CD4-positive, CD25-positive, alpha-beta regulatory T cell (primary cell): ENCODE results near the gene SLC25A22. TPM values are rescaled to one million over a fixed set of nuclear protein-coding genes. Genes with fewer than 3 reads are reported as not detected.

Experiments
- ATAC-seq, 2 donors: fragments of 150-1000 bp; cut with Tn5 transposase; one replicate each; pipeline ENCODE4 v1.10.0; 2021; ENCODE audit warnings: low read depth in 2 of 2, moderate number of reproducible peaks in 2 of 2, moderate library complexity in 1 of 2
- DNase-seq, 3 donors: peaks; one replicate each; pipeline versions ENCODE4 v3.0.0 to v3.0.0-alpha.2; 2012 to 2022; ENCODE audit warnings: mixed read lengths in 1 of 3
- H3K27ac ChIP-seq: one replicate; pipeline ENCODE4 v1.7.0; 2013; ENCODE audit warnings: mild to moderate bottlenecking, low read length; ENCODE audit not compliant: insufficient read depth, poor library complexity, severe bottlenecking
- H3K27me3 ChIP-seq: one replicate; pipeline ENCODE4 v1.7.0; 2013; ENCODE audit warnings: low read length; ENCODE audit not compliant: control insufficient read depth, insufficient read depth
- H3K36me3 ChIP-seq: one replicate; pipeline ENCODE4 v1.7.0; 2013; ENCODE audit warnings: mild to moderate bottlenecking, low read length, moderate library complexity; ENCODE audit not compliant: control insufficient read depth, insufficient read depth
- H3K4me1 ChIP-seq: 2 replicates; pipeline ENCODE4 v1.7.0; 2013; ENCODE audit warnings: mild to moderate bottlenecking, low read length; ENCODE audit not compliant: insufficient read depth, control insufficient read depth, poor library complexity, severe bottlenecking
- H3K4me3 ChIP-seq: one replicate; pipeline ENCODE4 v1.7.0; 2013; ENCODE audit warnings: low read depth, mild to moderate bottlenecking, low read length, moderate library complexity
- H3K9me3 ChIP-seq, 2 experiments: 1 replicate in 1 of 2; 2 replicates in 1 of 2; pipeline ENCODE4 v1.7.0; 2013; ENCODE audit warnings: low read length in 2 of 2, mild to moderate bottlenecking in 1 of 2, moderate library complexity in 1 of 2; ENCODE audit not compliant: control insufficient read depth in 2 of 2
- H3K27ac Mint-ChIP-seq, 3 donors: one replicate each; pipeline ENCODE4 v1.8.0; 2020 to 2022; ENCODE audit warnings: mild to moderate bottlenecking in 3 of 3, mixed read lengths in 3 of 3, moderate library complexity in 2 of 3
- H3K27me3 Mint-ChIP-seq: one replicate; pipeline ENCODE4 v1.8.0; 2022; ENCODE audit warnings: mild to moderate bottlenecking, mixed read lengths
- H3K36me3 Mint-ChIP-seq: one replicate; pipeline ENCODE4 v1.8.0; 2020; ENCODE audit warnings: mixed read lengths
- H3K4me1 Mint-ChIP-seq, 4 donors: one replicate each; pipeline ENCODE4 v1.8.0; 2020 to 2022; ENCODE audit warnings: mixed read lengths in 4 of 4, mild to moderate bottlenecking in 1 of 4
- H3K4me3 Mint-ChIP-seq, 4 donors: one replicate each; pipeline ENCODE4 v1.8.0; 2020 to 2022; ENCODE audit warnings: mild to moderate bottlenecking in 4 of 4, mixed read lengths in 4 of 4, moderate library complexity in 3 of 4
- H3K9me3 Mint-ChIP-seq, 7 donors: one replicate each; pipeline ENCODE4 v1.8.0; 2020 to 2022; ENCODE audit warnings: mixed read lengths in 7 of 7, mild to moderate bottlenecking in 3 of 7, moderate library complexity in 2 of 7
- polyA plus RNA-seq, 4 donors: library from polyadenylated mRNA; unstranded; fragments of 300-500 nt; fragmentation: Illumina TruSeq; gene quantifications; one replicate each; pipeline ENCODE4 v1.2.3, GENCODE V29; 2021
- total RNA-seq: library from RNA; stranded (reverse); gene quantifications from one replicate; pipeline ENCODE4 v1.2.3, GENCODE V29; 2022

The SLC25A22 gene
- total and polyA plus RNA-seq, 5 donors from 2014 or later: 5.3 to 20.3 (median 6.6) TPM

GRCh38 chr11:815675-816432 lies 17.8 kb upstream of the SLC25A22 start:
- peaks cover 22% of the 10 kb centered on the region for H3K36me3 ChIP-seq
- no peaks in the 10 kb centered on the region for H3K27me3 ChIP-seq
- Mint-ChIP-seq H3K4me1 (peaks cover 6 to 29% (median 8%) of the 10 kb centered on the region in 4 donors), H3K36me3 (peaks cover 5% of the 10 kb centered on the region), H3K27ac (no peak overlapping the region), H3K9me3 (no peaks in the 10 kb centered on the region), H3K27me3 (no peaks in the 10 kb centered on the region), H3K4me3 (peak overlapping the region in 2 of 4 donors; percentile 32 to 35)
- H3K4me1 ChIP-seq: peaks cover 28% of the 10 kb centered on the region
- H3K9me3 ChIP-seq: no peaks in the 10 kb centered on the region
- DNase-seq (no peak), ATAC-seq (no peak)
- no peak overlapping the region for H3K4me3 ChIP-seq
- H3K27ac ChIP-seq: no peak overlapping the region

GRCh38 chr11:813456-814096 lies 15.5 kb upstream of the SLC25A22 start:
- H3K4me1 Mint-ChIP-seq: peaks cover 6 to 40% (median 12%) of the 10 kb centered on the region in 4 donors
- no peak overlapping the region for H3K4me3 ChIP-seq
- peak overlapping the region in 1 of 4 donors; percentile 29 for H3K4me3 Mint-ChIP-seq
- H3K36me3 Mint-ChIP-seq: peaks cover 5% of the 10 kb centered on the region
- no peak for ATAC-seq
- peaks cover 4% of the 10 kb centered on the region for H3K27me3 Mint-ChIP-seq
- H3K9me3 ChIP-seq: no peaks in the 10 kb centered on the region
- peaks cover 30% of the 10 kb centered on the region for H3K4me1 ChIP-seq
- H3K36me3 ChIP-seq: peaks cover 22% of the 10 kb centered on the region
- DNase-seq: no peak
- no peaks in the 10 kb centered on the region for H3K27me3 ChIP-seq
- H3K27ac Mint-ChIP-seq: peak overlapping the region in 1 of 3 donors; percentile 46
- no peak overlapping the region for H3K27ac ChIP-seq
- H3K9me3 Mint-ChIP-seq: no peaks in the 10 kb centered on the region

- Histone ChIP-seq H3K36me3 (peaks cover 22% of the 10 kb centered on the region), H3K27ac (no peak overlapping the region), H3K4me1 (peaks cover 31% of the 10 kb centered on the region), H3K4me3 (no peak overlapping the region), H3K9me3 (no peaks in the 10 kb centered on the region), H3K27me3 (no peaks in the 10 kb centered on the region)
- DNase-seq: no peak
- peaks cover 6 to 41% (median 13%) of the 10 kb centered on the region in 4 donors for H3K4me1 Mint-ChIP-seq
- H3K9me3 Mint-ChIP-seq: no peaks in the 10 kb centered on the region
- peak overlapping the region in 1 of 4 donors; percentile 96 for H3K4me3 Mint-ChIP-seq
- ATAC-seq: no peak
- H3K27ac Mint-ChIP-seq: peak overlapping the region in 1 of 3 donors; percentile 5
- peaks cover 4% of the 10 kb centered on the region for H3K27me3 Mint-ChIP-seq
- peaks cover 5% of the 10 kb centered on the region for H3K36me3 Mint-ChIP-seq
Measured at GRCh38 chr11:813072-813455, 15.0 kb upstream of the SLC25A22 start.

DNA sequence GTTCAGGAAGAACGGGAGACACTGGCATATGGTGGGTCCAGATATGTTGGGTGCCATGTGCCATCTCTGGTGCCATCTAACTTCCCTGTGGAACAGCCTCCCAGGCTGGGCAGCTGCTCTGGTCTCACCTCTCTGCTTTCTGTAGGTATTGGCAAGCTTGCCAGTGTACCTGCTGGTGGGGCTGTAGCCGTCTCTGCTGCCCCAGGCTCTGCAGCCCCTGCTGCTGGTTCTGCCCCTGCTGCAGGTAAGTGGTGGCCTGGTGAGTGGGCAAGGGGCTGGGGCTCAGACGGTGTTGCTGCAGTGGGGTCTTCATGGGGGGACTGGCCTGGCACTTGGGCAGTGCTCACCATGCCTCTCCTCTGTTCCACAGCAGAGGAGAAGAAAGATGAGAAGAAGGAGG lies 14.3 kb upstream of the SLC25A22 start:
- Mint-ChIP-seq H3K36me3 (peaks cover 5% of the 10 kb centered on the region), H3K27me3 (peaks cover 4% of the 10 kb centered on the region), H3K4me3 (peak overlapping the region; percentile 50 to 96 (median 70)), H3K27ac (peak overlapping the region in 1 of 3 donors; percentile 25), H3K9me3 (no peaks in the 10 kb centered on the region), H3K4me1 (peaks cover 6 to 45% (median 17%) of the 10 kb centered on the region in 4 donors)
- no peak overlapping the region for H3K27ac ChIP-seq
- H3K4me3 ChIP-seq: no peak overlapping the region
- H3K4me1 ChIP-seq: peaks cover 31% of the 10 kb centered on the region
- H3K36me3 ChIP-seq: peaks cover 22% of the 10 kb centered on the region
- no peaks in the 10 kb centered on the region for H3K27me3 ChIP-seq
- no peaks in the 10 kb centered on the region for H3K9me3 ChIP-seq
- DNase-seq (no peak), ATAC-seq (no peak)

DNA sequence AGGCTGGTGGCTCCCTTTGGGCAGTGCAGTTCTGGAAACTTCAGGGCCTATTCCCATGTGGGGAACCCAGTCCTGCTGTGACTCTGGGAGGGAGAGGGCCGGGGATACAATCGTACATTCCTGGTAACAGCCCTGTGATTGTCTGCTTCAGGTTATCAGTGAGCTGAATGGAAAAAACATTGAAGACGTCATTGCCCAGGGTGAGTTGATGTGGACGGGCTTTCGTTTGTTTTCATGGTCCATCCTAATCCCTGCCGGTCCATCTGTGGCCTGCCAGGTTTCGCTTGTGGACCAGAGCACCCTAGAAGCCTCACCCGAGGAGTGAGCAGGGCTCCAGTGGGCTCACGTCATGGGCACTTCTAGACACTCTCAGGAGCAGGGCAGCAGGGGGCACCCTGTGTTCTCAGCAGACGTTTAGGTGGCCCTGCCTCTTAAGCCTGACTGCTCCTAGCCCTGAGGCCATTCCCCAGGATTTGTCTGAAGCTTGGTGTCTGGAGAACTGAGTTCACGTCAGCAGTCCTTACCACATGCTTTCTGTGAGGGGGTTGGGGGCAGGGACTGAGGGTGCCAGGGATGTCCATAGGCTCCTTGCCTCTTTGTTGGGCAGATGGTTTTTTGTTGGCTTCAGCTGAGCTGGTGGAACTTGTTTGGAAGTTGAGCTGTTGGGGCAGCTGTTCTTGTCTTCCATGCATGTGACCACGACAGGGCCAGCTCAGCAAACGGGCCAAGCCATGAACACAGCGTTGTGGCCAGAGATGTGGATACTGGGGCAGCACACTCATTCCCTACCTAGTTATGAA lies 13.6 kb upstream of the SLC25A22 start:
- Mint-ChIP-seq H3K4me3 (peak overlapping the region; percentile 82 to 96 (median 88)), H3K9me3 (no peaks in the 10 kb centered on the region), H3K36me3 (peaks cover 5% of the 10 kb centered on the region), H3K27me3 (peaks cover 4% of the 10 kb centered on the region), H3K27ac (peak overlapping the region in 2 of 3 donors; percentile 42 to 74), H3K4me1 (peaks cover 6 to 45% (median 17%) of the 10 kb centered on the region in 4 donors)
- DNase-seq: no peak
- peaks cover 31% of the 10 kb centered on the region for H3K4me1 ChIP-seq
- peak overlapping the region; percentile 95 for H3K27ac ChIP-seq
- H3K36me3 ChIP-seq: peaks cover 22% of the 10 kb centered on the region
- no peaks in the 10 kb centered on the region for H3K27me3 ChIP-seq
- no peak for ATAC-seq
- H3K4me3 ChIP-seq: peak overlapping the region; percentile 59
- no peaks in the 10 kb centered on the region for H3K9me3 ChIP-seq

- peak in 1 of 2 donors; percentile 10 for ATAC-seq
- Mint-ChIP-seq H3K27me3 (peaks cover 4% of the 10 kb centered on the region), H3K4me3 (peak overlapping the region; percentile 94 to 98 (median 96)), H3K4me1 (peaks cover 6 to 47% (median 17%) of the 10 kb centered on the region in 4 donors), H3K27ac (peak overlapping the region; percentile 93 to 99 (median 97)), H3K36me3 (peaks cover 5% of the 10 kb centered on the region), H3K9me3 (no peaks in the 10 kb centered on the region)
- H3K27me3 ChIP-seq: no peaks in the 10 kb centered on the region
- H3K9me3 ChIP-seq: no peaks in the 10 kb centered on the region
- H3K4me1 ChIP-seq: peaks cover 37% of the 10 kb centered on the region
- H3K4me3 ChIP-seq: peak overlapping the region; percentile 59
- DNase-seq: no peak
- H3K36me3 ChIP-seq: peaks cover 22% of the 10 kb centered on the region
- H3K27ac ChIP-seq: peak overlapping the region; percentile 95
Measured at GRCh38 chr11:810040-810567, 12.0 kb upstream of the SLC25A22 start.

DNA sequence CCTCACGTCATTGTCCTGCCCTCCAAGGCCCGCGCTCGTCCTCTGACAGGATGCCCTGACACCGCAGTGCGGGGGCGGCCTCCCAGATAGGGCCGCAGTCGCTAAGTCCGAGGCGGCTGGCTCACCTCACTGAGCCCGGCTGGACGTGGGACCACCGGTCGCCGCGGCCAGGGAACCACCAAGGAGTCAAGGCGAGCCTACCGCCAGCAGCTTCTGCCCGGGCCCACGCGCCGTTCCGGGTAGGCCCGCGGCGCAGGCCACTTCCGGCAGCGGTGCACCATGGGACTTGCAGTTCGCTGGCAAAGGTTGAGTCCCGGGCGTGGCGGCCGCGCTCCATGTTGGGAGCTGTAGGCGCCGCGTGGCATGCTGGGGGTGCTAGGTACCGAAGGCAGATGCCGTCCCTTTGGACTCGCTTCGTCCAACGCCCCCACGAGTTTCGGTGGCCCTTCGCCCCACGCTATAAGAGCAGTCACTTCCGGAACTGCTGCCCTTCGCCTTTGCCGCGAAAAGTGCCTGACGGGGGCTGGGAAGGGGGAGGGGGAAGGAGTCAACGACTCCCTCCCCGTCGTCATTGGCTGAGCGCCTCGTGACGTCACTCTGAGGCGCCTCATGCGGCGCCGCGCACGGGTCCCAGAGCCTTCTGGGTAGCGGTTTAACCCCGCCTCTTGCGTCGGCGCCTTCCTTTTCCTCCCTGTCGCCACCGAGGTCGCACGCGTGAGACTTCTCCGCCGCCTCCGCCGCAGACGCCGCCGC lies 11.4 kb upstream of the SLC25A22 start, which contains the start of gene RPLP2:
Gene RPLP2 (plus strand): TSS at position 681 of the 753 bp plus-strand sequence. CDS start 268 bp downstream, outside the sequence.
- DNase-seq (peak; percentile 97 to 98 (median 98)), ATAC-seq (peak; percentile 86 to 89)
- Mint-ChIP-seq H3K4me1 (peaks cover 6 to 49% (median 17%) of the 10 kb centered on the region in 4 donors), H3K27ac (peak within 1 kb of the TSS; percentile 93 to 99 (median 97)), H3K4me3 (peak within 1 kb of the TSS; percentile 94 to 98 (median 96)), H3K36me3 (peaks cover 5% of the 10 kb centered on the region), H3K9me3 (no peaks in the 10 kb centered on the region), H3K27me3 (peaks cover 4% of the 10 kb centered on the region)
- H3K27me3 ChIP-seq: no peaks in the 10 kb centered on the region
- peaks cover 42% of the 10 kb centered on the region for H3K4me1 ChIP-seq
- H3K4me3 ChIP-seq: peak within 1 kb of the TSS; percentile 76
- no peaks in the 10 kb centered on the region for H3K9me3 ChIP-seq
- peak within 1 kb of the TSS; percentile 95 for H3K27ac ChIP-seq
- H3K36me3 ChIP-seq: peaks cover 22% of the 10 kb centered on the region
